ENCODE results near the gene CYFIP1.

DNA sequence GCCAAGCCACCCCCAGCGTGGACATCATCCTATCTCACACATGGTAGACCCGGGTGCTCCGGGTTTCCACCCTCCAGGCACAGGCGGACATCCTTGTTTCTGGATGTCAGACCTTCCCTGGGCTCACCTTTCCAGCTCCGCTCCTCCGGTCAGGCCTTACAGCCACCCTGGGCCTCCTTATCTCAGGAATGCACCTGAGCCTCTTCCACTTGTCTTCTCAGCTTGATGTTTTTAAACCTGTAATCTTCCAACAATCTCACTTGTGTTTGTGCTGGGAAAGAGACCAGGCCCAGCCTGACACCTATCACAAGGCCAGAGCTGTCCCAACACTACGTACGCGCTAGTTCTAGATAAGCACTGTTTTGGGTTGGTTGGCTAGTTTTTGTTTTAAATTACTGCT, 87.8 kb downstream of the CYFIP1 start:
- TF ChIP-seq TAF1 (IDR thresholded peaks at IDR 0.05; ENCODE audit: borderline replicate concordance, low read depth, low read length), result no peak
- no peak for TF ChIP-seq POLR2A (IDR thresholded peaks at IDR 0.05; ENCODE audit: low read depth, low read length)
